HG03196 (cell line): ENCODE results near the gene GRM5.
"Not testable (repeated sequence)": the region's sequence is repeated elsewhere in the genome, so short reads cannot be mapped to it uniquely, and the experiment has no call there.

ENCODE experiments used
- ATAC-seq: cut with Tn5 transposase; IDR thresholded peaks from one replicate; pipeline ENCODE4 v1.9.1; 2021; ENCODE audit not compliant: unreplicated experiment

The GRM5 gene

GRCh38 chr11:88511006-88511405, 554.8 kb downstream of the GRM5 start:
- no peak for ATAC-seq

- no peak for ATAC-seq
Observed at GRCh38 chr11:88508759-88509581, 556.8 kb downstream of the GRM5 start.

- ATAC-seq = no peak
Observed at GRCh38 chr11:88508418-88508758, 557.4 kb downstream of the GRM5 start.

DNA sequence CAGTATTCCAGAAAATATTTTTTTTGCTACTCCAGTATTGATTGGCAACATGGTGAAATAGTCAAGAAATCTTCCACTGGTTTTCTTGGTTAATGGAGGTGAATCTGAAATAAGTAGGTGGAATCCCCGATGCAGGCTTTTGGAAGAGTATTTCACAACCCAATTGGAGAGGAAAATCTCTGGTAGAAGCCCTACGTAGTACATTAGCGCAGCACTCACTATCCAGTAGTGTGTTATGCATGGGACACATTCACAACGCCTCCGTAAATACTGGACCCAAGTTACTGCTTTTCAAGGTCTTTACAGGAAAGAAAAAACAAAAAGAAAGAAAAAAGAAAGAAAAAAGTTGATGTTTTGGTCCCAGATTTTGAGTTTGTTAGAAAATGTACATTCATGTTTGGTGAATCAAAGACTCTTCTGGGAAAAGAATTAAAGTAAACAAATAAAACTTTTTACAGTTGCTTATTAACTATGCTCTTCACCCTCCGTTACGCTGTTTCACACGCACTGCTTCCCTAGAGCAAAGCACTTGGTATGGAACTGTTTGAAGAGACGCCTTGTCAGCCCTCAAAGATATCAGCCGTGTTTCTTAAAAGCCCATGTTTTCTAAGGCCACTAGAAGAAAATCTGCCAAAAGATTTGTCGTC, 557.9 kb downstream of the GRM5 start:
- ATAC-seq = no peak

DNA sequence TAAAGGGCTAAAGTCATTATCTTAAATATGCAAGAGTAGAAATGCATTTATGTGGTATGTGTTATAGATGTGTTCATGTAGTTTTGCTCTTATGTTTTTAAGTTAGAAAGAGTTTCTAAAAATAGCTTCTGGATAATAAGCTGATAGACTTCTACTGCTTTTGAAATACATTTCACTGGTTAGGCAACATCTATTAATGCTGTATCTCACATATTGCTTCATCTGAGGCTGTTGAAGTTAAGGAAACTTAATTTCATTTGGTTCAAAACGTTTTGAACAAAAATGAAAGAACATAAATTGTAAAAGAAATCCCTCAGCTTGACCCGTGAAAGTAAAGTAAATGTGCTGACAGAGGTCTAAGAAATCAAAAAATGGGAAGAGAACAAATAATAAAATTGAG, 564.2 kb downstream of the GRM5 start:
- no peak for ATAC-seq

- no peak for ATAC-seq
Observed at GRCh38 chr11:88495836-88496235, 569.9 kb downstream of the GRM5 start.

DNA sequence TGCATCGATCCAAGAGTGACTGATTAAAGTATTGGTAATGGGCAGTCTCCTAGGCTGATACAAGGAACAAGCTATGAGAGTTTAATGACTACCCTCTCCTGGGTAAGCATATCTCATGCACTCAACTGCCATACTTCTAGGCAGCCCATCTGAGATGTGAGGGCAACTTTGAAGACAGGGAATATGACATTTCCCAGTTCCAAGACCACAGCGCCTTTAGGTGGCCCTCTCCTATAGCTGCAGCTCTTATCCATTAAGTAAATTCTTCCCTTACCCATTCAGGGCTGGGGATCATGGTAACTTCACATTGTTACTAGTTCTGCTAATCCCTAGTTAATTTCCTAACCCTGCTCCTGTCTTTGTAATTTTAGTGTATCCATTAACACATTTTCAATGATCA, 570.9 kb downstream of the GRM5 start:
- ATAC-seq = no peak

DNA sequence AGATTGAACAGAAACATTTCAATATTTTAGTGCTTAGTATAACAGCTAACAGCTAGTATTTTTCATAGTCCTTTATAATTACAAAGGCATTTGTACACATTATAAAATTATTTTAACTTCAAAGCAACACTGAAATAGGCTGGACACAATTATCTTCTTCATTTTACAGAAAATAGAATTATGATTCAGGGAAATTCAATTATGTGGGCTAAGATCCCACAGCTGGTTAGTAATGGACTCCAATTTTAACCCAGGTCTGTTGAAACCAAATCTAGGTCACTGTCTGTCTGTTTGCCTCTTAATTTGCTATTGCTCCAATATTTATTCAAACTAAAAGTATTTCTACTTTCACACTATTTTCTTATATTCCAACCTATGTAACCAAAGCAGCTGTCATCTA, 574.1 kb downstream of the GRM5 start:
- ATAC-seq = no peak

DNA sequence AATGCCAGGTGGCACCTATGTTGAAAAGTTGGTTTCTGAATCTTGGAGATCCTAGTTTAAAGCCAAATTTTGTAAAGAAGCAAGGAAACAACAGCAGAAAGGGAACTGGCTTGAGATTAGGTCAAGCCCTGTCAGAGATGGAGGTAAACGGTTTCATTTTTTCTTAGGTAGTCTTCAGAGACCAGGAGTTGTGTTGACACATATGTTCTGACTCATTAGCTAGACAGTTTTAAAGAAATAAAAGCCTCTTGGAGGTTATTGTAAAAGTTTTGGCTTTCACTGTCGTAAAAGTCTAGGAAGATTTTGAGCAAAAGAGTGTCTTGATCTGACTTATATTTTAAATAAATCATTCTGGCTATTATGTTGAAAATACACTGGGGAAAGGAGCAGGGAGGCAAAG, 576.8 kb downstream of the GRM5 start:
- ATAC-seq = no peak

- ATAC-seq = no peak
Observed at GRCh38 chr11:88487646-88488045, 578.1 kb downstream of the GRM5 start.

DNA sequence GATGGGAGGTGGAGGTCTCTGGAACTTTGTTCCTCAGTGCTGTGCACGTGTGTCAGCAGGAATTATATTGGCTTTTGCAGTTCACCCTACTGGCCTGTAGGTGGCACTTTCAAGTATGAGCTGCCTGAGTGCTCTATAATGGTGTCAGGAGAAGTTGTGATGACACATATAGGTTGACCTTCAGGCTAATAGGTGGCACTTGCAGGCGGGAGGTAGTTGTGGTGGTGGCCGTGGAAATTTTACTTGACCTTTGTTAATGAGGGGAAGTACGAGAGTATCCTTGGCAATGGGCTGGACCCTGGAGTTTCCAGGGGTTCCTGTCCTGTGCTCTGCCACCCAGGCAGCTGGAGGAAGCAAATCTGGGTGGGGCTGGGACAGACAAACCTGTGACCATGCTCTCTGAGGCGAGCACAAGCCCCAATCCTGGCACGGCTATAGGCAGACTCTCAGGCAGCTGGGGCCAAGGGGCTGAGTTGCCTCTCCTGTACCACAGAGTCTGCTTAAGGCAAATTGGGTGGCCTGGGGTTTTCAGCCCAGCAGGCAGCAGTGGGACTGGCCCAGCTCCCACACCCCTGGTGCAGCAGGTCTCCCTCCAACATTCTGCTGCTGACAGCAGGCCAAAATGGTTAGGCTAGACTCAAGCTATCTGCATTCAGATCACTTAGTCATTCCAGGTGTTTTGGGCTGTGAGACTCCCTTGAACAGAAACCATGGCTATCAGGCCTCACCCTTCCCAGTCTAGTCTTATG, 580.7 kb downstream of the GRM5 start:
- ATAC-seq = peak; percentile 91

GRCh38 chr11:88482871-88483301, 582.9 kb downstream of the GRM5 start:
- no peak for ATAC-seq

DNA sequence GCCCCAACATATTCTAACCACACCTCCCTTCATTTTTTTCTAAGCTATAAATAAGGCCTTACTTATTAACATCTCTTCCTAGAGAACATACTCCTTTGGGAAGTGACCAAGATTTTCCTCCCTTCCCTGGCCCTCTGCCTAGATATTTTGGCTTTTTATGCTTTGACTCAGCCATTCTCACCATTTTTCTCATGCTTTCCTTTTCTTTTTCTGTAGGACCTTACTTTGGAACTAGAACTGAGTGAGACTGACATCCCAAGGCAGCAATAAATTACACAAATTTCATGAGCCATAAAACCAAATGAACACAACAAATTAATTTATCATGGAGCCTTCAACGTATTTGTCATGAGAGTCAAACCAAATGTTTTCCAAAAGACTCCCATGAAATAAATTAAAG, 585.6 kb downstream of the GRM5 start:
- no peak for ATAC-seq

GRCh38 chr11:88478136-88478815, 587.5 kb downstream of the GRM5 start:
- ATAC-seq = no peak

GRCh38 chr11:88475991-88476418, 589.8 kb downstream of the GRM5 start:
- ATAC-seq = no peak

GRCh38 chr11:88474655-88475054, 591.1 kb downstream of the GRM5 start:
- no peak for ATAC-seq

DNA sequence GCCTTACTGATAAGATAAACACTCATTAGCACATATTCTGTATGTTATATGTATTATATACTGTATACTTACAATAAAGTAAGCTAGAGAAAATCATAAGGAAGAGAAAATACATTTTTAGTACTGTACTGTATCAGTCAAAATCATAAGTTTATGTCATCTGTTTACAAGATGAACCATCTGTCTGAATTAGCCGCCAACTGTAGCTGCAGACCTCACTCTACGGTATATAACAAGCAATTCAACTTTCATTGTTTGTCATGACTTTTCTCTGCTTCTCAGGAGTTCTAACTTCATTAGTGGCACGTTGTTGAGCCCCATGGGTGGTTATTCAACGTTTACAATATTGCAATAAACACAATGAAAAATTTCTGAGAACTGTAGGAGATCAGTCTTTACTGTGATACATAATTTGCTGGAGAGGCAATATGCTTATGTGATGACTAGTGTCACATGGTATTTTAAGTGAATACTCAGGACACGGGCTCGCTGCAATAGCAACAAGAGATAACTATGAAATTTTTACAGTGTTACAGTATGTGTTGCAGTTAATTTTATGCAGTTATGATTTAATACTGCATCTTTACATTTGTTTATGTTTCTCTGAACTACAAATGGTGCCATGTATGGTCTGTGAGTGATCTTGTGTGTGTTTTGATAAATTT, 596.1 kb downstream of the GRM5 start:
- ATAC-seq = no peak

DNA sequence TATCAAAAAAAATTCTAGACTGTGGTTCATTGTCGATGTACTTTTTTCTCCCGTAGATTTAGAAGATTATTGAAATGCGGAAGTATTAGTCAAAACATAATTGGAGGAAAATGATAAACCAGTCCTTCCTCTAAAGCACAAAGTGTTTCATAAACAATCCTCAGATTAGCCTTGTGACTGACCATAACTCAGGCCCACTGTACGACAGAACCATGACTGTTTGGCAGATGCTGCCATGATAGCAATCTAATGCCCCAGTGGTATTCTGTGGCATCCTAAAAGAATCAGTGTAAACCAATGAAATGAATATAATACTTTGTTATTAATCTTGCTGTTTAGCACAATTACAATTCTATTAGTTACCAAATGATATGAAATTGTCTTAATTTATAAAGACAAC, 601.3 kb downstream of the GRM5 start:
- no peak for ATAC-seq

DNA sequence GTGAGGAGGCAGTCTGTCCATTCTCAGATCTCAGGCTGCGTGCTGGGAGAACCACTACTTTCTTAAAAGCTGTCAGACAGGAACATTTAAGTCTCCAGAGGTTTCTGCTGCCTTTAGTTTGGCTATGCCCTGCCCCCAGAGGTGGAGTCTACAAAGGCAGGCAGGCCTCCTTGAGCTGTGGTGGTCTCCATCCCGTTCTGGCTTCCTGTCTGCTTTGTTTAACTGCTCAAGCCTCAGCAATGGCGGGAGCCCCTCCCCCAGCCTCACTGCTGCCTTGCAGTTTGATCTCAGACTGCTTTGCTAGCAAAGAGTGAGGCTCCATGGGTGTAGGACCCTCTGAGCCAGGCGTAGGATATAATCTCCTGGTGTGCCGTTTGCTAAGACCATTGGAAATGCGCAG, 602.5 kb downstream of the GRM5 start:
- ATAC-seq = not testable (repeated sequence)

DNA sequence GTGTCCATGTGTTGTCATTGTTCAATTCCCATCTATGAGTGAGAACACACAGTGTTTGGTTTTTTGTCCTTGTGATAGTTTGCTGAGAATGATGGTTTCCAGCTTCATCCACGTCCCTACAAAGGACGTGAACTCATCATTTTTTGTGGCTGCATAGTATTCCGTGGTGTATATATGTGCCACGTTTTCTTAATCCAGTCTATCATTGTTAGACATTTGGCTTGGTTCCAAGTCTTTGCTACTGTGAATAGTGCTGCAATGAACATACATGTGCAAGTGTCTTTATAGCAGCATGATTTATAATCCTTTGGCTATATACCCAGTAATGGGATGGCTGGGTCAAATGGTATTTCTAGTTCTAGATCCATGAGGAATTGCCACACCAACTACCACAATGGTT, 607.7 kb downstream of the GRM5 start:
- not testable (repeated sequence) for ATAC-seq

GRCh38 chr11:88455974-88456373, 609.8 kb downstream of the GRM5 start:
- ATAC-seq = no peak
